B cell (primary cell): ENCODE data around the gene PPL. TPM values are rescaled to one million over a fixed set of nuclear protein-coding genes. Genes with fewer than 3 reads are reported as not detected.

Source experiments
- ATAC-seq: fragments of 200-7000 bp; cut with Tn5 transposase; one replicate; pipeline ENCODE4 v1.10.0; 2021; ENCODE audit warnings: low read depth, mild to moderate bottlenecking, moderate number of reproducible peaks, moderate library complexity
- CTCF ChIA-PET: fragments of 350-600 bp; sonication (Branson Sonifier 250); formaldehyde crosslinking; loops from one replicate; lab custom pipeline; 2021; ENCODE audit warnings: antibody characterized with exemption, inconsistent platforms; lab: Charles Lee
- POLR2A ChIA-PET: fragments of 350-600 bp; sonication (Branson Sonifier 250); formaldehyde crosslinking; loops from one replicate; lab custom pipeline; 2021; ENCODE audit warnings: antibody characterized with exemption; lab: Charles Lee
- DNase-seq: peaks from one replicate; pipeline ENCODE4 v3.0.0; 2013
- H2AFZ ChIP-seq: 2 replicates; pipeline ENCODE4 v1.6.1; 2012; ENCODE audit warnings: mild to moderate bottlenecking, low read depth, low read length; ENCODE audit not compliant: insufficient read depth, poor library complexity, severe bottlenecking
- H3K27ac ChIP-seq, 2 donors: 1 replicate in 1 of 2; 2 replicates in 1 of 2; pipeline ENCODE4 v1.5.1; 2012 to 2013; ENCODE audit warnings: low read length in 2 of 2, mild to moderate bottlenecking in 2 of 2, moderate library complexity in 1 of 2
- H3K27me3 ChIP-seq, 4 experiments: fragments of 200-600 bp in 1 of 4; sonication (generic) in 1 of 4; replicated peaks in 1 of 4; 1 replicate in 2 of 4; 2 replicates in 2 of 4; pipeline versions ENCODE4 v1.6.1 to v1.7.0; 2013 to 2016; ENCODE audit warnings: low read length in 3 of 4, mild to moderate bottlenecking in 2 of 4, mixed read lengths in 1 of 4, moderate library complexity in 1 of 4; ENCODE audit not compliant: insufficient read depth in 4 of 4, control insufficient read depth in 3 of 4; ENCODE audit errors: control extremely low read depth in 1 of 4
- H3K36me3 ChIP-seq, 2 experiments: replicated peaks in 1 of 2; 1 replicate in 1 of 2; 2 replicates in 1 of 2; pipeline versions ENCODE4 v1.6.1 to v1.7.1; 2013; ENCODE audit warnings: low read length in 1 of 2; ENCODE audit not compliant: insufficient read depth in 2 of 2, control insufficient read depth in 1 of 2; ENCODE audit errors: control extremely low read depth in 1 of 2, extremely low read depth in 1 of 2
- H3K4me1 ChIP-seq, 2 donors: fragments of 200-600 bp in 1 of 2; sonication (generic) in 1 of 2; 1 replicate in 1 of 2; 2 replicates in 1 of 2; pipeline versions ENCODE4 v1.5.1 to v1.6.1; 2013 to 2017; ENCODE audit warnings: low read length in 2 of 2; ENCODE audit not compliant: control insufficient read depth in 2 of 2, insufficient read depth in 2 of 2
- H3K4me2 ChIP-seq: replicated peaks from 2 replicates; pipeline ENCODE3; 2012; ENCODE audit warnings: mild to moderate bottlenecking, low read depth, low read length; ENCODE audit not compliant: poor library complexity, severe bottlenecking
- H3K4me3 ChIP-seq, 5 experiments: fragments of 200-600 bp in 1 of 5; sonication (generic) in 1 of 5; 1 replicate in 3 of 5; 2 replicates in 2 of 5; pipeline versions ENCODE4 v1.5.1 to v1.7.0; 2011 to 2016; ENCODE audit warnings: low read length in 4 of 5, mild to moderate bottlenecking in 4 of 5, low read depth in 2 of 5, control low read depth in 1 of 5, moderate library complexity in 1 of 5; ENCODE audit not compliant: insufficient read depth in 1 of 5; ENCODE audit errors: control extremely low read depth in 1 of 5, extremely low read depth in 1 of 5
- H3K79me2 ChIP-seq: fragments of 200-600 bp; sonication (generic); one replicate; pipeline ENCODE4 v1.6.0; 2016; ENCODE audit warnings: low read length; ENCODE audit not compliant: control insufficient read depth, insufficient read depth
- H3K9ac ChIP-seq: fragments of 200-600 bp; sonication (generic); 2 replicates; pipeline ENCODE4 v1.6.1; 2017; ENCODE audit warnings: mild to moderate bottlenecking, low read length, moderate library complexity
- H3K9me3 ChIP-seq, 3 donors: one replicate each; pipeline versions ENCODE4 v1.6.1 to v1.7.1; 2013; ENCODE audit warnings: low read length in 2 of 3; ENCODE audit not compliant: control insufficient read depth in 2 of 3, insufficient read depth in 1 of 3; ENCODE audit errors: control extremely low read depth in 1 of 3
- H4K20me1 ChIP-seq: 2 replicates; pipeline ENCODE4 v1.6.0; 2012; ENCODE audit warnings: mild to moderate bottlenecking, low read length; ENCODE audit not compliant: insufficient read depth, control insufficient read depth, poor library complexity, severe bottlenecking
- H3K27ac Mint-ChIP-seq: one replicate; pipeline ENCODE4 v1.8.0; 2021; ENCODE audit warnings: mixed read lengths
- H3K27me3 Mint-ChIP-seq: one replicate; pipeline ENCODE4 v1.8.0; 2021; ENCODE audit warnings: mixed read lengths
- H3K4me1 Mint-ChIP-seq: one replicate; pipeline ENCODE4 v1.8.0; 2021; ENCODE audit warnings: mixed read lengths
- H3K4me3 Mint-ChIP-seq: one replicate; pipeline ENCODE4 v1.8.0; 2021; ENCODE audit warnings: mixed read lengths
- H3K9me3 Mint-ChIP-seq: one replicate; pipeline ENCODE4 v1.8.0; 2022; ENCODE audit warnings: mixed read lengths; ENCODE audit not compliant: insufficient read depth
- EZH2 ChIP-seq: IDR thresholded peaks from 2 replicates; pipeline ENCODE4 v1.6.1; 2012; ENCODE audit warnings: borderline replicate concordance, low read depth, mild to moderate bottlenecking, moderate library complexity, low read length; ENCODE audit not compliant: insufficient read depth, poor library complexity, severe bottlenecking
- WGBS: methylation state at CpG from one replicate; pipeline ENCODE4 v1.1.5; 2013; ENCODE audit warnings: missing lambda C conversion rate; ENCODE audit not compliant: insufficient coverage; 5-methylcytosine and 5-hydroxymethylcytosine counted together
- intact Hi-C: fragments of 100-400 bp; cut with micrococcal nuclease; formaldehyde crosslinking; loops from one replicate; pipeline ENCODE4 v1.10.0; 2022
- polyA plus RNA-seq: library from polyadenylated mRNA; depleted of rRNA; stranded (reverse); fragments of >200 nt; gene quantifications from 2 replicates; pipeline ENCODE4 v1.2.3, GENCODE V29; 2012
- total RNA-seq, 2 donors: library from RNA; stranded (reverse); fragments of 120-200 nt in 1 of 2; gene quantifications; 1 replicate in 1 of 2; 2 replicates in 1 of 2; pipeline versions ENCODE4 v1.2.3 to v1.2.4, GENCODE V29; 2013 to 2022
- TF ChIP-seq, protein P1 (sequence below): fragments of 200-600 bp; IDR thresholded peaks from one replicate; pipeline ENCODE4 v1.8.0; 2022; ENCODE audit warnings: antibody characterized with exemption, mild to moderate bottlenecking

PPL gene
- total and polyA plus RNA-seq, 2 donors (not counting 1 experiment from before 2014, with no cell fraction given) = not detected

GRCh38 chr16:4888428-4889135, 48.4 kb downstream of the PPL start:
- TF ChIP-seq EZH2 = no peak
- TF ChIP-seq, protein P1, sequence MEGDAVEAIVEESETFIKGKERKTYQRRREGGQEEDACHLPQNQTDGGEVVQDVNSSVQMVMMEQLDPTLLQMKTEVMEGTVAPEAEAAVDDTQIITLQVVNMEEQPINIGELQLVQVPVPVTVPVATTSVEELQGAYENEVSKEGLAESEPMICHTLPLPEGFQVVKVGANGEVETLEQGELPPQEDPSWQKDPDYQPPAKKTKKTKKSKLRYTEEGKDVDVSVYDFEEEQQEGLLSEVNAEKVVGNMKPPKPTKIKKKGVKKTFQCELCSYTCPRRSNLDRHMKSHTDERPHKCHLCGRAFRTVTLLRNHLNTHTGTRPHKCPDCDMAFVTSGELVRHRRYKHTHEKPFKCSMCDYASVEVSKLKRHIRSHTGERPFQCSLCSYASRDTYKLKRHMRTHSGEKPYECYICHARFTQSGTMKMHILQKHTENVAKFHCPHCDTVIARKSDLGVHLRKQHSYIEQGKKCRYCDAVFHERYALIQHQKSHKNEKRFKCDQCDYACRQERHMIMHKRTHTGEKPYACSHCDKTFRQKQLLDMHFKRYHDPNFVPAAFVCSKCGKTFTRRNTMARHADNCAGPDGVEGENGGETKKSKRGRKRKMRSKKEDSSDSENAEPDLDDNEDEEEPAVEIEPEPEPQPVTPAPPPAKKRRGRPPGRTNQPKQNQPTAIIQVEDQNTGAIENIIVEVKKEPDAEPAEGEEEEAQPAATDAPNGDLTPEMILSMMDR = no peak
- 97% methylated on average over 7 of the region's 9 CpGs for WGBS
- DNase-seq (no peak), ATAC-seq (no peak)
- Histone ChIP-seq H2AFZ (no peak overlapping the region), H3K9me3 (no peaks in the 10 kb centered on the region), H4K20me1 (no peaks in the 10 kb centered on the region), H3K4me2 (no peak overlapping the region), H3K79me2 (no peaks in the 10 kb centered on the region), H3K4me1 (no peaks in the 10 kb centered on the region), H3K27me3 (no peaks in the 10 kb centered on the region), H3K36me3 (peaks cover 0 to 13% of the 10 kb centered on the region in 2 experiments), H3K9ac (no peak overlapping the region), H3K27ac (no peak overlapping the region), H3K4me3 (no peak overlapping the region)
- no peak overlapping the region for H3K27ac Mint-ChIP-seq
- no peaks in the 10 kb centered on the region for H3K4me1 Mint-ChIP-seq
- no peaks in the 10 kb centered on the region for H3K9me3 Mint-ChIP-seq
- intact Hi-C loops = no loop called here
- ChIA-PET CTCF (no interaction called here), POLR2A (no interaction called here)
- H3K4me3 Mint-ChIP-seq = no peak overlapping the region
- no peaks in the 10 kb centered on the region for H3K27me3 Mint-ChIP-seq

DNA sequence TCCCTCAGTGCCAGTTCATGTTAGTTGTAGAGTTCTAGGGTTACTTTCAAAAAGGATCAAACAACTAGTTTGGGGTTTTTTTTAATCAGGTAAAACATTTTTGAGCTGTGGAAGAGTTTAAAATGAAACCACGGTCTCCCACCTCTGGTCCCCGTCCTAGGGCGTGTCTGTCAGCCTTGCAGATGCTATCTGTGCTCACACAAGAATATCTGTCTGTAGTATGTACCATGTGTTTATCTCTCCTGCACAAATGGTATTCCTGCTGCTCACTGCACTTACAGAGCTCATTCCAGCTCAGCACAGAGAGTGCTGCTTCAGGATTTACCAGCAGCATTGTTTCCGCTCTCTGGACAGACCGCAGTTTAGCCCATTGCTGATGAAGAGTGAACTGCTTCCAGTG, 50.8 kb downstream of the PPL start:
- H3K79me2 ChIP-seq = no peaks in the 10 kb centered on the region
- no peak overlapping the region for H3K4me3 ChIP-seq
- Mint-ChIP-seq H3K27me3 (no peaks in the 10 kb centered on the region), H3K4me3 (no peak overlapping the region), H3K4me1 (no peaks in the 10 kb centered on the region), H3K9me3 (no peaks in the 10 kb centered on the region), H3K27ac (no peak overlapping the region)
- ATAC-seq (no peak), DNase-seq (no peak)
- TF ChIP-seq EZH2 = no peak
- TF ChIP-seq, protein P1 = no peak
- no peak overlapping the region for H3K9ac ChIP-seq
- H3K9me3 ChIP-seq = no peaks in the 10 kb centered on the region
- H3K27me3 ChIP-seq = no peaks in the 10 kb centered on the region
- no peaks in the 10 kb centered on the region for H4K20me1 ChIP-seq
- no peaks in the 10 kb centered on the region for H3K4me1 ChIP-seq
- H2AFZ ChIP-seq = no peak overlapping the region
- WGBS = 100% methylated on average over 5 of the region's 5 CpGs
- peaks cover 0 to 20% of the 10 kb centered on the region in 2 experiments for H3K36me3 ChIP-seq
- H3K4me2 ChIP-seq = no peak overlapping the region
- intact Hi-C loops = no loop called here
- CTCF ChIA-PET = no interaction called here
- H3K27ac ChIP-seq = no peak overlapping the region
- POLR2A ChIA-PET = no interaction called here
